HFFc6 (cell line): Measurements from ENCODE around the gene CCT6B. TPM values are rescaled to one million over a fixed set of nuclear protein-coding genes. Genes with fewer than 3 reads are reported as not detected.
"Not testable (repeated sequence)": the region's sequence is repeated elsewhere in the genome, so short reads cannot be mapped to it uniquely, and the experiment has no call there.

ENCODE experiments used
- DNase-seq: peaks from one replicate; pipeline ENCODE4 v3.0.0-alpha.2; 2018
- H3K27ac Mint-ChIP-seq: 2 replicates; pipeline ENCODE4 v1.8.0; 2020; ENCODE audit warnings: mild to moderate bottlenecking, mixed read lengths
- H3K27me3 Mint-ChIP-seq: 2 replicates; pipeline ENCODE4 v1.8.0; 2021; ENCODE audit warnings: mild to moderate bottlenecking, moderate library complexity, mixed read lengths; ENCODE audit not compliant: insufficient read depth
- H3K36me3 Mint-ChIP-seq: 2 replicates; pipeline ENCODE4 v1.8.0; 2021; ENCODE audit warnings: low read depth, mixed read lengths
- H3K4me1 Mint-ChIP-seq: 2 replicates; pipeline ENCODE4 v1.8.0; 2020; ENCODE audit warnings: low read depth, mixed read lengths
- H3K4me3 Mint-ChIP-seq: 2 replicates; pipeline ENCODE4 v1.8.0; 2020; ENCODE audit warnings: mild to moderate bottlenecking, moderate library complexity, mixed read lengths
- H3K9me3 Mint-ChIP-seq: 2 replicates; pipeline ENCODE4 v1.8.0; 2020; ENCODE audit warnings: mild to moderate bottlenecking, mixed read lengths
- CTCF ChIP-seq: fragments of 200-600 bp; sonication (generic); IDR thresholded peaks from 2 replicates; pipeline ENCODE4 v1.5.0; 2021; ENCODE audit warnings: antibody characterized with exemption, mild to moderate bottlenecking
- total RNA-seq, 6 experiments: library from RNA; stranded (reverse); fragmentation: NEBNext Ultra II Directional; extraction: Animal tissue kit (Norgen Biotek cat#: 25700); gene quantifications; 2 replicates in 1 of 6; 3 replicates in 5 of 6; pipeline ENCODE4 v1.2.3, GENCODE V29; 2021

CCT6B gene
- total RNA-seq, 6 experiments from 2014 or later: 1.1 to 2.1 (median 1.4) TPM

GRCh38 chr17:35002876-35003551 lies 41.8 kb upstream of the CCT6B start:
- Mint-ChIP-seq H3K4me1 (peaks cover 6% of the 10 kb centered on the region), H3K9me3 (no peaks in the 10 kb centered on the region), H3K27me3 (peaks cover 1% of the 10 kb centered on the region; the same call in 1 of the 2 replicates), H3K27ac (0 out of 2 replicates have a peak overlapping the region, but pooled peaks have one; percentile 2), H3K4me3 (no peak overlapping the region; the same call in 1 of the 2 replicates), H3K36me3 (peaks cover 8% of the 10 kb centered on the region)
- no peak for TF ChIP-seq CTCF
- no peak for DNase-seq

- H3K27ac Mint-ChIP-seq: no peak overlapping the region
- no peak for TF ChIP-seq CTCF
- DNase-seq: no peak
- peaks cover 1% of the 10 kb centered on the region; the same call in 1 of the 2 replicates for H3K27me3 Mint-ChIP-seq
- H3K36me3 Mint-ChIP-seq: no peaks in the 10 kb centered on the region; the same call in 1 of the 2 replicates
- H3K9me3 Mint-ChIP-seq: no peaks in the 10 kb centered on the region
- H3K4me3 Mint-ChIP-seq: no peak overlapping the region
- peaks cover 14% of the 10 kb centered on the region for H3K4me1 Mint-ChIP-seq
These were observed 40.3 kb upstream of the CCT6B start for GRCh38 chr17:35001549-35001948.

- not testable (repeated sequence) for H3K36me3 Mint-ChIP-seq, H3K9me3 Mint-ChIP-seq, H3K27me3 Mint-ChIP-seq, H3K4me3 Mint-ChIP-seq, H3K27ac Mint-ChIP-seq, DNase-seq
- H3K4me1 Mint-ChIP-seq: peaks cover 14% of the 10 kb centered on the region
These were observed 39.7 kb upstream of the CCT6B start for GRCh38 chr17:35000965-35001364.

GRCh38 chr17:34999456-34999855 lies 38.2 kb upstream of the CCT6B start:
- Mint-ChIP-seq H3K4me3 (no peak overlapping the region), H3K27me3 (peaks cover 1% of the 10 kb centered on the region; the same call in 1 of the 2 replicates), H3K27ac (no peak overlapping the region), H3K4me1 (peaks cover 14% of the 10 kb centered on the region), H3K9me3 (no peaks in the 10 kb centered on the region), H3K36me3 (no peaks in the 10 kb centered on the region)
- TF ChIP-seq CTCF: no peak
- DNase-seq: no peak

- H3K27ac Mint-ChIP-seq: no peak overlapping the region
- H3K4me1 Mint-ChIP-seq: peaks cover 17% of the 10 kb centered on the region
- peak; percentile 52 for DNase-seq
- H3K4me3 Mint-ChIP-seq: no peak overlapping the region
- H3K36me3 Mint-ChIP-seq: no peaks in the 10 kb centered on the region
- peaks cover 1% of the 10 kb centered on the region; the same call in 1 of the 2 replicates for H3K27me3 Mint-ChIP-seq
- peak; percentile 82 for TF ChIP-seq CTCF
- no peaks in the 10 kb centered on the region for H3K9me3 Mint-ChIP-seq
These were observed 36.9 kb upstream of the CCT6B start for GRCh38 chr17:34998205-34998604.

GRCh38 chr17:34997355-34997862 lies 36.1 kb upstream of the CCT6B start:
- Mint-ChIP-seq H3K27ac (no peak overlapping the region), H3K9me3 (no peaks in the 10 kb centered on the region), H3K27me3 (peaks cover 1% of the 10 kb centered on the region; the same call in 1 of the 2 replicates), H3K4me1 (peaks cover 25% of the 10 kb centered on the region), H3K36me3 (no peaks in the 10 kb centered on the region), H3K4me3 (no peak overlapping the region)
- no peak for TF ChIP-seq CTCF
- DNase-seq: peak; percentile 39
